HCT116 (cell line): ENCODE data around the gene PRKAG3. TPM values are rescaled to one million over a fixed set of nuclear protein-coding genes. Genes with fewer than 3 reads are reported as not detected.

Source experiments
- ATAC-seq: fragments of 200-7000 bp; cut with Tn5 transposase; 2 replicates; pipeline ENCODE4 v1.9.1; 2020; ENCODE audit warnings: mild to moderate bottlenecking, moderate library complexity
- BruUV-seq: library from RNA; stranded (reverse); fragments of 400-500 nt; replicated peaks from 2 replicates; lab custom pipeline; 2021; lab: Mats Ljungman, UMichigan
- CTCF ChIA-PET: fragments of 300-600 bp; sonication (Branson Sonifier 250); formaldehyde crosslinking; loops from one replicate; lab custom pipeline; 2021; ENCODE audit warnings: antibody characterized with exemption; lab: Charles Lee
- POLR2A ChIA-PET: fragments of 300-600, 350-600 bp; sonication (Branson Sonifier 250); formaldehyde crosslinking; loops from one replicate; lab custom pipeline; 2021; ENCODE audit warnings: antibody characterized with exemption; lab: Charles Lee
- RAD21 ChIA-PET, 2 experiments: fragments of 300-600 bp; sonication (Branson Sonifier 250); formaldehyde crosslinking; loops; one replicate each; lab custom pipeline; 2023; ENCODE audit warnings: low total read pairs in 2 of 2; ENCODE audit not compliant: uncharacterized antibody in 2 of 2, unreplicated experiment in 2 of 2, low non-redundant PET in 1 of 2; lab: Charles Lee
- DNase-seq: peaks from one replicate; pipeline ENCODE4 v3.0.0-alpha.2; 2010; ENCODE audit warnings: low read depth, low spot score
- H2AFZ ChIP-seq: fragments of 200-600 bp; shearing (Covaris generic), sonication (generic); 2 replicates; pipeline ENCODE4 v1.6.1; 2017; ENCODE audit warnings: low read depth, mixed run types, mixed read lengths, antibody characterized with exemption, low read length; ENCODE audit not compliant: poor library complexity, severe bottlenecking
- H3K27ac ChIP-seq: 2 replicates; pipeline ENCODE4 v1.5.1; 2012; ENCODE audit warnings: low read depth, low read length
- H3K27me3 ChIP-seq: fragments of 200-600 bp; sonication (generic); 2 replicates; pipeline ENCODE4 v1.6.1; 2016; ENCODE audit warnings: mixed run types, low read length, mixed read lengths; ENCODE audit not compliant: insufficient read depth
- H3K36me3 ChIP-seq, 2 experiments: fragments of 200-500 bp in 1 of 2; fragments of 200-600 bp in 1 of 2; sonication (Bioruptor generic) in 1 of 2; sonication (generic) in 1 of 2; 2 replicates each; pipeline versions ENCODE4 v1.5.1 to v1.6.1; 2014 to 2016; ENCODE audit warnings: low read length in 2 of 2, inconsistent platforms in 1 of 2, mixed read lengths in 1 of 2, mixed run types in 1 of 2; ENCODE audit not compliant: insufficient read depth in 2 of 2, control insufficient read depth in 1 of 2
- H3K4me1 ChIP-seq, 2 experiments: fragments of 200-600 bp in 1 of 2; sonication (generic) in 1 of 2; 2 replicates each; pipeline versions ENCODE4 v1.5.1 to v1.6.1; 2012 to 2017; ENCODE audit warnings: low read length in 2 of 2, inconsistent platforms in 1 of 2, mild to moderate bottlenecking in 1 of 2, mixed read lengths in 1 of 2, mixed run types in 1 of 2, moderate library complexity in 1 of 2; ENCODE audit not compliant: insufficient read depth in 2 of 2, control insufficient read depth in 1 of 2
- H3K4me2 ChIP-seq: fragments of 200-600 bp; sonication (generic); 2 replicates; pipeline ENCODE4 v1.6.1; 2017; ENCODE audit warnings: mixed run types, low read length, mixed read lengths
- H3K4me3 ChIP-seq, 2 experiments: fragments of 200-600 bp in 1 of 2; sonication (generic) in 1 of 2; replicated peaks in 1 of 2; 2 replicates each; pipeline ENCODE4 v1.5.1; 2011 to 2016; ENCODE audit warnings: low read length in 2 of 2, control low read depth in 1 of 2, low read depth in 1 of 2, mild to moderate bottlenecking in 1 of 2, mixed read lengths in 1 of 2, mixed run types in 1 of 2
- H3K79me2 ChIP-seq: fragments of 200-600 bp; sonication (generic); 2 replicates; pipeline ENCODE4 v1.6.1; 2017; ENCODE audit warnings: mild to moderate bottlenecking, mixed run types, low read length, moderate library complexity, mixed read lengths; ENCODE audit not compliant: insufficient read depth
- H3K9ac ChIP-seq: fragments of 200-600 bp; sonication (generic); 2 replicates; pipeline ENCODE4 v1.6.1; 2016; ENCODE audit warnings: low read length, mixed read lengths
- H3K9me2 ChIP-seq: fragments of 200-600 bp; sonication (generic), shearing (Covaris generic); 2 replicates; pipeline ENCODE4 v1.6.1; 2017; ENCODE audit warnings: mixed run types, mild to moderate bottlenecking, moderate library complexity; ENCODE audit not compliant: insufficient read depth
- H3K9me3 ChIP-seq, 2 experiments: fragments of 200-500 bp in 1 of 2; fragments of 200-600 bp in 1 of 2; sonication (Bioruptor generic) in 1 of 2; sonication (generic) in 1 of 2; 2 replicates each; pipeline ENCODE4 v1.6.1; 2014 to 2017; ENCODE audit warnings: low read length in 2 of 2, mixed read lengths in 2 of 2, inconsistent platforms in 1 of 2, low read depth in 1 of 2, mild to moderate bottlenecking in 1 of 2, mixed run types in 1 of 2, moderate library complexity in 1 of 2; ENCODE audit not compliant: control insufficient read depth in 1 of 2, insufficient read depth in 1 of 2
- H4K20me1 ChIP-seq: fragments of 200-600 bp; sonication (generic), shearing (Covaris generic); 2 replicates; pipeline ENCODE4 v1.6.1; 2017; ENCODE audit warnings: mixed run types, mild to moderate bottlenecking, moderate library complexity; ENCODE audit not compliant: insufficient read depth
- ATF3 ChIP-seq: IDR thresholded peaks from 2 replicates; pipeline ENCODE4 v1.6.1; 2012
- CTCF ChIP-seq, 3 experiments: fragments of 200-600 bp in 1 of 3; sonication (generic) in 1 of 3; IDR thresholded peaks in 2 of 3; conservative IDR thresholded peaks in 1 of 3; 2 replicates each; pipeline ENCODE4 v1.5.1; 2012 to 2017; ENCODE audit warnings: low read depth in 2 of 3, low read length in 2 of 3, antibody characterized with exemption in 1 of 3, borderline replicate concordance in 1 of 3, control low read depth in 1 of 3, mild to moderate bottlenecking in 1 of 3, mixed read lengths in 1 of 3, mixed run types in 1 of 3, moderate library complexity in 1 of 3; ENCODE audit not compliant: insufficient read depth in 1 of 3
- EGR1 ChIP-seq: IDR thresholded peaks from 2 replicates; pipeline ENCODE4 v1.6.1; 2012; ENCODE audit warnings: low read depth
- ELF1 ChIP-seq: IDR thresholded peaks from 2 replicates; pipeline ENCODE4 v1.6.1; 2012; ENCODE audit warnings: low read depth, borderline replicate concordance
- EZH2 ChIP-seq: fragments of 200-600 bp; sonication (generic); IDR thresholded peaks from 2 replicates; pipeline ENCODE4 v1.6.1; 2017; ENCODE audit warnings: antibody characterized with exemption, mixed run types
- FOSL1 ChIP-seq: IDR thresholded peaks from 2 replicates; pipeline ENCODE4 v1.6.1; 2012; ENCODE audit warnings: low read depth
- JUND ChIP-seq: IDR thresholded peaks from 2 replicates; pipeline ENCODE4 v1.6.1; 2012
- MAX ChIP-seq: IDR thresholded peaks from 2 replicates; pipeline ENCODE4 v1.6.1; 2012
- SIN3A ChIP-seq: IDR thresholded peaks from 2 replicates; pipeline ENCODE4 v1.6.1; 2012; ENCODE audit warnings: low read depth
- SRF ChIP-seq: IDR thresholded peaks from 2 replicates; pipeline ENCODE4 v1.6.1; 2012; ENCODE audit warnings: low read depth
- YY1 ChIP-seq: IDR thresholded peaks from 2 replicates; pipeline ENCODE4 v1.6.1; 2011; ENCODE audit warnings: low read length, low read depth, moderate library complexity, mild to moderate bottlenecking; ENCODE audit not compliant: insufficient replicate concordance; ENCODE audit errors: extremely low read depth
- ZBTB33 ChIP-seq: IDR thresholded peaks from 2 replicates; pipeline ENCODE4 v1.6.1; 2011; ENCODE audit warnings: mild to moderate bottlenecking, low read length, moderate library complexity; ENCODE audit not compliant: insufficient replicate concordance; ENCODE audit errors: extremely low read depth
- ZFX ChIP-seq: fragments of 450-650 bp; IDR thresholded peaks from 2 replicates; pipeline ENCODE4 v1.6.1; 2017
- ZNF274 ChIP-seq: fragments of 200-500 bp; sonication (Bioruptor generic); IDR thresholded peaks from 2 replicates; pipeline ENCODE4 v1.6.1; 2014; ENCODE audit warnings: mild to moderate bottlenecking, low read depth, low read length, inconsistent platforms
- intact Hi-C: fragments of 100-400 bp; cut with micrococcal nuclease; formaldehyde crosslinking; loops from 2 replicates; pipeline ENCODE4 v1.10.0; 2022
- total RNA-seq: library from RNA; stranded (reverse); gene quantifications from one replicate; pipeline ENCODE4 v1.2.1, GENCODE V29; 2021; ENCODE audit not compliant: unreplicated experiment

The PRKAG3 gene
- total RNA-seq, 1 experiment from 2014 or later, result not detected

- ChIA-PET POLR2A (no interaction called here), CTCF (interaction anchor here (0.7 kb wide), 1 partner anchor 298 kb away, joined by 3 read pairs; no protein-coding TSS in a partner anchor), RAD21 (no interaction called here)
- Histone ChIP-seq H3K9me2 (no peaks in the 10 kb centered on the region), H3K36me3 (no peaks in the 10 kb centered on the region), H2AFZ (no peak overlapping the region), H3K27me3 (peaks cover 13% of the 10 kb centered on the region; the same call in 1 of the 2 replicates), H4K20me1 (no peaks in the 10 kb centered on the region), H3K4me3 (no peak overlapping the region), H3K27ac (no peak overlapping the region), H3K4me1 (peaks cover 24 to 54% of the 10 kb centered on the region in 2 experiments), H3K4me2 (no peak overlapping the region), H3K9me3 (no peaks in the 10 kb centered on the region), H3K9ac (no peak overlapping the region), H3K79me2 (no peaks in the 10 kb centered on the region)
- intact Hi-C loops, result no loop called here
- TF ChIP-seq ELF1 (no peak), EZH2 (no peak), EGR1 (no peak), YY1 (no peak), ZBTB33 (no peak), SRF (no peak), JUND (no peak), FOSL1 (no peak), ATF3 (no peak), ZFX (no peak), ZNF274 (no peak), MAX (no peak), CTCF (IDR thresholded peaks at IDR 0.05 in 2 of 3, conservative IDR thresholded peaks at IDR 0.05 in 1 of 3; ENCODE audit: borderline replicate concordance in 1 of 3, insufficient read depth in 1 of 3, low read depth in 2 of 3, low read length in 2 of 3) (no peak), SIN3A (no peak)
- no peak for ATAC-seq
- DNase-seq, result no peak
- BruUV-seq, result no TSS peak
Observed at GRCh38 chr2:218856896-218857243, 25.3 kb upstream of the PRKAG3 start.
